IMR-90 (cell line): ENCODE results near the gene CHMP4A. TPM values are rescaled to one million over a fixed set of nuclear protein-coding genes. Genes with fewer than 3 reads are reported as not detected.
A peak's percentile ranks its signal among the peaks of the same experiment; 100 is the strongest.

Experiments
- ATAC-seq: fragments of 200-7000 bp; cut with Tn5 transposase; 2 replicates; pipeline ENCODE4 v1.9.1; 2020; ENCODE audit warnings: low read depth, mild to moderate bottlenecking, moderate library complexity
- BruUV-seq: library from RNA; stranded (reverse); fragments of 400-500 nt; replicated peaks from 2 replicates; lab custom pipeline; 2021; lab: Mats Ljungman, UMichigan
- CTCF ChIA-PET: fragments of 300-600 bp; formaldehyde crosslinking; extraction: SDS; loops from one replicate; lab custom pipeline; 2021; ENCODE audit warnings: antibody characterized with exemption; lab: Yijun Ruan, JAX
- POLR2A ChIA-PET: fragments of 300-600 bp; sonication (Branson Sonifier 250); formaldehyde crosslinking; loops from one replicate; lab custom pipeline; 2022; ENCODE audit warnings: antibody characterized with exemption; ENCODE audit not compliant: unreplicated experiment; lab: Charles Lee
- DNase-seq: peaks from one replicate; pipeline ENCODE4 v3.0.0; 2013
- H2AFZ ChIP-seq: replicated peaks from 2 replicates; pipeline ENCODE3; 2013; ENCODE audit warnings: low read length, mild to moderate bottlenecking; ENCODE audit not compliant: poor library complexity
- H2AK5ac ChIP-seq: 2 replicates; pipeline ENCODE4 v1.6.1; 2013; ENCODE audit warnings: low read depth, low read length, inconsistent platforms
- H2AK9ac ChIP-seq: replicated peaks from 2 replicates; pipeline ENCODE3; 2013; ENCODE audit warnings: mild to moderate bottlenecking, low read depth, low read length, moderate library complexity; ENCODE audit not compliant: poor library complexity
- H2BK120ac ChIP-seq: 2 replicates; pipeline ENCODE4 v1.6.1; 2013; ENCODE audit warnings: low read depth, low read length, inconsistent platforms
- H2BK15ac ChIP-seq: 3 replicates; pipeline ENCODE4 v1.6.1; 2013; ENCODE audit warnings: low read depth, low read length, inconsistent platforms
- H2BK20ac ChIP-seq: 2 replicates; pipeline ENCODE4 v1.6.1; 2013; ENCODE audit warnings: low read depth, mild to moderate bottlenecking, inconsistent platforms, low read length, moderate library complexity
- H2BK5ac ChIP-seq: 2 replicates; pipeline ENCODE4 v1.6.1; 2013; ENCODE audit warnings: mild to moderate bottlenecking, low read depth, low read length, inconsistent platforms; ENCODE audit not compliant: poor library complexity, severe bottlenecking
- H3K14ac ChIP-seq: replicated peaks from 2 replicates; pipeline ENCODE4 v1.6.1; 2013; ENCODE audit warnings: low read depth, low read length, inconsistent platforms
- H3K18ac ChIP-seq: 2 replicates; pipeline ENCODE4 v1.6.1; 2013; ENCODE audit warnings: low read depth, low read length, control low read depth
- H3K23ac ChIP-seq: 2 replicates; pipeline ENCODE4 v1.6.1; 2013; ENCODE audit warnings: low read depth, low read length, inconsistent platforms
- H3K27ac ChIP-seq: 2 replicates; pipeline ENCODE4 v1.5.1; 2013; ENCODE audit warnings: mild to moderate bottlenecking, control low read depth, low read length; ENCODE audit not compliant: insufficient read depth
- H3K27me3 ChIP-seq: 2 replicates; pipeline ENCODE4 v1.6.1; 2013; ENCODE audit warnings: low read length; ENCODE audit not compliant: control insufficient read depth, insufficient read depth
- H3K36me3 ChIP-seq: 2 replicates; pipeline ENCODE4 v1.6.1; 2013; ENCODE audit warnings: low read length, mixed read lengths; ENCODE audit not compliant: control insufficient read depth, insufficient read depth
- H3K4ac ChIP-seq: 2 replicates; pipeline ENCODE4 v1.6.1; 2013; ENCODE audit warnings: low read depth, low read length, inconsistent platforms
- H3K4me1 ChIP-seq: 2 replicates; pipeline ENCODE4 v1.6.1; 2013; ENCODE audit warnings: low read length, mixed read lengths; ENCODE audit not compliant: control insufficient read depth, insufficient read depth
- H3K4me2 ChIP-seq: 2 replicates; pipeline ENCODE4 v1.6.1; 2013; ENCODE audit warnings: low read depth, mild to moderate bottlenecking, control low read depth, low read length, moderate library complexity
- H3K4me3 ChIP-seq: 2 replicates; pipeline ENCODE4 v1.5.1; 2013; ENCODE audit warnings: low read depth, mild to moderate bottlenecking, control low read depth, low read length, moderate library complexity; ENCODE audit not compliant: insufficient read depth
- H3K56ac ChIP-seq: 2 replicates; pipeline ENCODE4 v1.6.1; 2013; ENCODE audit warnings: low read length, inconsistent platforms; ENCODE audit not compliant: insufficient read depth; ENCODE audit errors: extremely low read depth
- H3K79me1 ChIP-seq, 2 experiments: 2 replicates each; pipeline ENCODE4 v1.6.1; 2013; ENCODE audit warnings: low read length in 2 of 2, inconsistent platforms in 1 of 2, low read depth in 1 of 2
- H3K9ac ChIP-seq: 2 replicates; pipeline ENCODE4 v1.6.1; 2013; ENCODE audit warnings: low read depth, low read length, control low read depth
- H3K9me1 ChIP-seq: 2 replicates; pipeline ENCODE4 v1.6.1; 2013; ENCODE audit warnings: low read length, inconsistent platforms; ENCODE audit not compliant: insufficient read depth
- H3K9me3 ChIP-seq: 2 replicates; pipeline ENCODE4 v1.6.1; 2013; ENCODE audit warnings: low read length; ENCODE audit not compliant: control insufficient read depth, insufficient read depth
- H4K20me1 ChIP-seq: 2 replicates; pipeline ENCODE4 v1.6.1; 2013; ENCODE audit warnings: low read length, inconsistent platforms; ENCODE audit not compliant: insufficient read depth
- H4K5ac ChIP-seq: 2 replicates; pipeline ENCODE4 v1.6.1; 2013; ENCODE audit warnings: mild to moderate bottlenecking, low read depth, low read length, control low read depth
- H4K8ac ChIP-seq, 2 experiments: 2 replicates each; pipeline ENCODE4 v1.6.1; 2013; ENCODE audit warnings: low read depth in 2 of 2, low read length in 2 of 2, control low read depth in 1 of 2, inconsistent platforms in 1 of 2
- H4K91ac ChIP-seq: 2 replicates; pipeline ENCODE4 v1.6.1; 2013; ENCODE audit warnings: low read depth, low read length, inconsistent platforms; ENCODE audit not compliant: insufficient read depth
- BHLHE40 ChIP-seq: fragments of 150-350 bp; IDR thresholded peaks from 2 replicates; pipeline ENCODE4 v1.6.1; 2016; ENCODE audit warnings: mild to moderate bottlenecking, low read depth, low read length
- CHD1 ChIP-seq: IDR thresholded peaks from 2 replicates; pipeline ENCODE4 v1.6.1; 2012; ENCODE audit warnings: low read depth, low read length, improper control_type of control experiment
- FOS ChIP-seq: fragments of 150-350 bp; IDR thresholded peaks from 2 replicates; pipeline ENCODE4 v1.6.1; 2016; ENCODE audit warnings: low read depth, low read length
- MAFK ChIP-seq: IDR thresholded peaks from 2 replicates; pipeline ENCODE4 v1.6.1; 2012; ENCODE audit warnings: low read depth, low read length, improper control_type of control experiment
- MAZ ChIP-seq: IDR thresholded peaks from 2 replicates; pipeline ENCODE4 v1.6.1; 2012; ENCODE audit warnings: low read depth, mild to moderate bottlenecking, low read length, improper control_type of control experiment, moderate library complexity, borderline replicate concordance
- MXI1 ChIP-seq: IDR thresholded peaks from 2 replicates; pipeline ENCODE4 v1.6.1; 2012; ENCODE audit warnings: low read depth, mild to moderate bottlenecking, low read length, moderate library complexity, borderline replicate concordance
- NFE2L2 ChIP-seq: fragments of 150-350 bp; IDR thresholded peaks from 2 replicates; pipeline ENCODE4 v1.6.1; 2016; ENCODE audit warnings: low read depth, mild to moderate bottlenecking, low read length
- POLR2A ChIP-seq: IDR thresholded peaks from 2 replicates; pipeline ENCODE4 v1.6.1; 2012; ENCODE audit warnings: mild to moderate bottlenecking, low read depth, low read length
- RAD21 ChIP-seq: IDR thresholded peaks from 2 replicates; pipeline ENCODE4 v1.6.1; 2012; ENCODE audit warnings: low read length, improper control_type of control experiment
- RCOR1 ChIP-seq: IDR thresholded peaks from 2 replicates; pipeline ENCODE4 v1.6.1; 2012; ENCODE audit warnings: mild to moderate bottlenecking, low read length, improper control_type of control experiment; ENCODE audit not compliant: insufficient replicate concordance
- RFX5 ChIP-seq: IDR thresholded peaks from 2 replicates; pipeline ENCODE4 v1.8.0; 2012; ENCODE audit warnings: low read depth, mild to moderate bottlenecking, low read length, moderate library complexity
- SMC3 ChIP-seq: fragments of 150-350 bp; IDR thresholded peaks from 2 replicates; pipeline ENCODE4 v1.6.1; 2016; ENCODE audit warnings: low read depth, mild to moderate bottlenecking, antibody characterized with exemption, low read length, moderate library complexity
- WGBS, 2 experiments: methylation state at CpG; one replicate each; pipeline versions ENCODE4 v1.1.5 to v1.1.7; 2013; ENCODE audit warnings: missing lambda C conversion rate in 2 of 2; ENCODE audit not compliant: insufficient read length in 1 of 2; ENCODE audit errors: extremely low coverage in 2 of 2; 5-methylcytosine and 5-hydroxymethylcytosine counted together
- dilution Hi-C: fragments of 300-500 bp; cut with HindIII; formaldehyde crosslinking; loops from one replicate; pipeline ENCODE4 v1.14.3; 2018; ENCODE audit warnings: low sequenced_read_pairs; ENCODE audit not compliant: unreplicated experiment
- in situ Hi-C: fragments of 300-500 bp; cut with MboI; formaldehyde crosslinking; loops from 3 replicates; pipeline ENCODE4 v1.14.3; 2019; ENCODE audit warnings: low sequenced_read_pairs, inconsistent platforms, mixed read lengths
- intact Hi-C: fragments of 100-400 bp; cut with micrococcal nuclease; formaldehyde crosslinking; loops from 2 replicates; pipeline ENCODE4 v1.10.0; 2022
- polyA plus RNA-seq, 3 experiments: library from polyadenylated mRNA; depleted of rRNA; stranded (reverse); fragments of >200 nt; gene quantifications; 2 replicates each; pipeline ENCODE4 v1.2.3, GENCODE V29; 2012; ENCODE audit warnings: low replicate concordance in 1 of 3
- total RNA-seq: library from RNA; depleted of rRNA; stranded (reverse); fragments of >200 nt; gene quantifications from 2 replicates; pipeline ENCODE4 v1.2.3, GENCODE V29; 2012
- TF ChIP-seq, protein P1 (sequence below): conservative IDR thresholded peaks from 2 replicates; pipeline ENCODE4 v1.5.1; 2012; ENCODE audit warnings: mild to moderate bottlenecking, low read depth, low read length, improper control_type of control experiment
- TF ChIP-seq, protein P2 (sequence below): fragments of 150-350 bp; IDR thresholded peaks from 2 replicates; pipeline ENCODE4 v1.6.1; 2016; ENCODE audit warnings: low read depth, mild to moderate bottlenecking, low read length, moderate library complexity, borderline replicate concordance
- TF ChIP-seq, protein P3 (sequence below): fragments of 150-350 bp; IDR thresholded peaks from 2 replicates; pipeline ENCODE4 v1.6.1; 2017; ENCODE audit warnings: mild to moderate bottlenecking, antibody characterized with exemption, low read length, low read depth

CHMP4A gene
- total and polyA plus RNA-seq, 2 of the 4 experiments (the other 2 are of a cell fraction), result 22.0 to 63.8 TPM

DNA sequence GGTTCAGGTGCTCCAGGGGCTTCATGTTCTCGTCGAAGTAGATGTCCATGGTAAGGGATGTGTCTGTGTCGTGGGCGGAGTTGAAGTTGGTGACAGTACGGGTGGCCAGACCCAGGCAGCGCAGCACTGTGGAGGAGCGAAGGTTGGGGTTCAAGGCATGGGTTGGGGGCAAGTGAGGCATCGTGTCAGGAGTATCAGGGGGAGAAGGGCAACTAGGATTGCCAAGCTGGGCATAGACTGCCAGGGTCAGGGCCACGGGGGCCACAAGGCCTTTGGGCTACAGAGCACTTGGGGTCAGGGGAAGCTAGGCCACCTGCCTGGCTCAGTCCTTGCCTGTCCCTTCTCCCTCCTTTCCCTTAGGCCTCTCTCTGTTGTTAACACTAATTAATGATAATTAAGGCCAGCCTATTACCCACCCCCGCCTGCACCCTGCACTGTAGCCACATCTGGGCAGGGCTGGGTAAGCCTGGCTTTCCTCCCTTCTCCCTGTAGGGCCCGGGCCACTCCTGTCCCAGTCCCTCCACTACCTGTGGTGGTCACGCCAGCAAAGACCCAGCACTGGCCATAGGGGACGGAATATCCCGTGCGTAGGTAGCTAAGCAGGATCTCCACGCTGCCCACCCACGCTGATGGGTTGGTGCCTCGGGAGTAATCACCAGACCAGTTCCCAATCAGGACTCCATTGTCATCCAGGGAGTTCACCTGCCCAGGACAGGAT lies 45.4 kb upstream of the CHMP4A start:
- Histone ChIP-seq H3K18ac (no peak overlapping the region), H3K4me1 (peaks cover 8% of the 10 kb centered on the region), H2BK120ac (peak overlapping the region; percentile 79), H3K27ac (no peak overlapping the region; the same call in 1 of the 2 replicates), H3K79me1 (peaks cover 0 to 2% of the 10 kb centered on the region in 2 experiments; a peak in 1 of 4 replicates), H4K20me1 (no peaks in the 10 kb centered on the region), H3K9me3 (no peaks in the 10 kb centered on the region), H3K56ac (no peak overlapping the region), H2BK15ac (peak overlapping the region; percentile 68; the same call in 1 of the 3 replicates), H4K8ac (peak overlapping the region; percentile 65 to 67; a peak in 2 of 4 replicates), H3K14ac (no peak overlapping the region), H4K91ac (peak overlapping the region; percentile 79), H3K36me3 (peaks cover 2% of the 10 kb centered on the region; the same call in 1 of the 2 replicates), H3K27me3 (no peaks in the 10 kb centered on the region), H2AK9ac (peak overlapping the region; percentile 96), H3K4me3 (no peak overlapping the region), H3K9me1 (peaks cover 16% of the 10 kb centered on the region; the same call in 1 of the 2 replicates), H4K5ac (no peak overlapping the region), H3K23ac (no peak overlapping the region), H3K4ac (peak overlapping the region; percentile 60; the same call in 1 of the 2 replicates), H2BK20ac (peak overlapping the region; percentile 42; the same call in 1 of the 2 replicates), H3K9ac (no peak overlapping the region), H3K4me2 (no peak overlapping the region), H2AFZ (peak overlapping the region; percentile 82), H2AK5ac (peak overlapping the region; percentile 84), H2BK5ac (no peak overlapping the region)
- intact Hi-C loops, result no loop called here
- dilution Hi-C loops, result no loop called here
- in situ Hi-C loops, result no loop called here
- DNase-seq (no peak), ATAC-seq (no peak)
- BruUV-seq, result no TSS peak
- ChIA-PET CTCF (no interaction called here), POLR2A (no interaction called here)
- WGBS, 2 experiments, result 92% methylated on average over 7 of the region's 18 CpGs; no CpG with 5 or more reads in 1 of the 2 experiments
- TF ChIP-seq, protein P1, sequence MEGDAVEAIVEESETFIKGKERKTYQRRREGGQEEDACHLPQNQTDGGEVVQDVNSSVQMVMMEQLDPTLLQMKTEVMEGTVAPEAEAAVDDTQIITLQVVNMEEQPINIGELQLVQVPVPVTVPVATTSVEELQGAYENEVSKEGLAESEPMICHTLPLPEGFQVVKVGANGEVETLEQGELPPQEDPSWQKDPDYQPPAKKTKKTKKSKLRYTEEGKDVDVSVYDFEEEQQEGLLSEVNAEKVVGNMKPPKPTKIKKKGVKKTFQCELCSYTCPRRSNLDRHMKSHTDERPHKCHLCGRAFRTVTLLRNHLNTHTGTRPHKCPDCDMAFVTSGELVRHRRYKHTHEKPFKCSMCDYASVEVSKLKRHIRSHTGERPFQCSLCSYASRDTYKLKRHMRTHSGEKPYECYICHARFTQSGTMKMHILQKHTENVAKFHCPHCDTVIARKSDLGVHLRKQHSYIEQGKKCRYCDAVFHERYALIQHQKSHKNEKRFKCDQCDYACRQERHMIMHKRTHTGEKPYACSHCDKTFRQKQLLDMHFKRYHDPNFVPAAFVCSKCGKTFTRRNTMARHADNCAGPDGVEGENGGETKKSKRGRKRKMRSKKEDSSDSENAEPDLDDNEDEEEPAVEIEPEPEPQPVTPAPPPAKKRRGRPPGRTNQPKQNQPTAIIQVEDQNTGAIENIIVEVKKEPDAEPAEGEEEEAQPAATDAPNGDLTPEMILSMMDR, result no peak
- TF ChIP-seq MAFK, result no peak
- TF ChIP-seq CHD1, result no peak
- TF ChIP-seq NFE2L2, result no peak
- TF ChIP-seq, protein P2, sequence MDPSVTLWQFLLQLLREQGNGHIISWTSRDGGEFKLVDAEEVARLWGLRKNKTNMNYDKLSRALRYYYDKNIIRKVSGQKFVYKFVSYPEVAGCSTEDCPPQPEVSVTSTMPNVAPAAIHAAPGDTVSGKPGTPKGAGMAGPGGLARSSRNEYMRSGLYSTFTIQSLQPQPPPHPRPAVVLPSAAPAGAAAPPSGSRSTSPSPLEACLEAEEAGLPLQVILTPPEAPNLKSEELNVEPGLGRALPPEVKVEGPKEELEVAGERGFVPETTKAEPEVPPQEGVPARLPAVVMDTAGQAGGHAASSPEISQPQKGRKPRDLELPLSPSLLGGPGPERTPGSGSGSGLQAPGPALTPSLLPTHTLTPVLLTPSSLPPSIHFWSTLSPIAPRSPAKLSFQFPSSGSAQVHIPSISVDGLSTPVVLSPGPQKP, result no peak
- TF ChIP-seq POLR2A, result no peak
- no peak for TF ChIP-seq RCOR1
- TF ChIP-seq, protein P3, sequence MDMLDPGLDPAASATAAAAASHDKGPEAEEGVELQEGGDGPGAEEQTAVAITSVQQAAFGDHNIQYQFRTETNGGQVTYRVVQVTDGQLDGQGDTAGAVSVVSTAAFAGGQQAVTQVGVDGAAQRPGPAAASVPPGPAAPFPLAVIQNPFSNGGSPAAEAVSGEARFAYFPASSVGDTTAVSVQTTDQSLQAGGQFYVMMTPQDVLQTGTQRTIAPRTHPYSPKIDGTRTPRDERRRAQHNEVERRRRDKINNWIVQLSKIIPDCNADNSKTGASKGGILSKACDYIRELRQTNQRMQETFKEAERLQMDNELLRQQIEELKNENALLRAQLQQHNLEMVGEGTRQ, result no peak
- TF ChIP-seq MXI1, result no peak
- TF ChIP-seq MAZ, result no peak
- TF ChIP-seq RFX5, result no peak
- no peak for TF ChIP-seq RAD21
- no peak for TF ChIP-seq SMC3
- no peak for TF ChIP-seq FOS
- no peak for TF ChIP-seq BHLHE40
